Mucosa of descending colon (tissue), 3 donors: Measurements from ENCODE around the gene IL36B. TPM values are rescaled to one million over a fixed set of nuclear protein-coding genes. Genes with fewer than 3 reads are reported as not detected.

Source experiments
- ATAC-seq: fragments of 200-7000 bp; cut with Tn5 transposase; one replicate; pipeline ENCODE4 v1.9.1; 2020; ENCODE audit warnings: mild to moderate bottlenecking, moderate library complexity
- DNase-seq, 3 donors: peaks; one replicate each; pipeline ENCODE4 v3.0.0-alpha.2; 2020
- H3K36me3 ChIP-seq: fragments of 200-600 bp; one replicate; pipeline ENCODE4 v1.8.0; 2021; ENCODE audit warnings: low read depth, mild to moderate bottlenecking
- H3K4me1 ChIP-seq: fragments of 200-600 bp; one replicate; pipeline ENCODE4 v1.8.0; 2021; ENCODE audit warnings: low read depth, mild to moderate bottlenecking
- H3K4me3 ChIP-seq: fragments of 200-600 bp; one replicate; pipeline ENCODE4 v1.8.0; 2021; ENCODE audit warnings: mild to moderate bottlenecking
- H3K9me3 ChIP-seq: fragments of 200-600 bp; one replicate; pipeline ENCODE4 v1.8.0; 2021; ENCODE audit warnings: mild to moderate bottlenecking
- CTCF ChIP-seq: fragments of 200-600 bp; IDR thresholded peaks from one replicate; pipeline ENCODE4 v1.8.0; 2022; ENCODE audit warnings: antibody characterized with exemption, mild to moderate bottlenecking
- intact Hi-C, 2 donors: fragments of 100-400 bp; cut with DNase I in 1 of 2; cut with micrococcal nuclease in 1 of 2; formaldehyde crosslinking; loops; one replicate each; pipeline versions ENCODE4 v1.11.0 to v1.11.1; 2022; cut with DNase I, micrococcal nuclease
- total RNA-seq, 3 donors: library from RNA; stranded (reverse); fragmentation: NEBNext Ultra II Directional in 2 of 3; extraction: Animal tissue kit (Norgen Biotek cat#: 25700) in 2 of 3; gene quantifications; one replicate each; pipeline versions ENCODE4 v1.2.1 to v1.2.4, GENCODE V29; 2021 to 2023
- donor health status: DM: no; HTN: no; CAD: no; lungs with moderate emphysema.
- donor health status: DM: no; HTN: no; CAD: no.
- donor health status: DM: no; HTN: yes; CAD: no.

Gene IL36B
- total RNA-seq, 3 donors from 2014 or later, result not detected

GRCh38 chr2:113058411-113058994, 5.8 kb upstream of the IL36B start:
- ATAC-seq (no peak), DNase-seq (no peak)
- Histone ChIP-seq H3K9me3 (no peaks in the 10 kb centered on the region), H3K4me3 (no peak overlapping the region), H3K36me3 (no peaks in the 10 kb centered on the region), H3K4me1 (peaks cover 4% of the 10 kb centered on the region)
- TF ChIP-seq CTCF, result no peak
- intact Hi-C loops, result no loop called here

GRCh38 chr2:113057117-113057516, 4.5 kb upstream of the IL36B start:
- DNase-seq (no peak), ATAC-seq (no peak)
- TF ChIP-seq CTCF, result no peak
- Histone ChIP-seq H3K36me3 (no peaks in the 10 kb centered on the region), H3K4me1 (peaks cover 4% of the 10 kb centered on the region), H3K9me3 (no peaks in the 10 kb centered on the region), H3K4me3 (no peak overlapping the region)
- intact Hi-C loops, result no loop called here

GRCh38 chr2:113056521-113056920, 3.9 kb upstream of the IL36B start:
- H3K4me3 ChIP-seq, result no peak overlapping the region
- DNase-seq (no peak), ATAC-seq (no peak)
- H3K4me1 ChIP-seq, result peaks cover 4% of the 10 kb centered on the region
- no peaks in the 10 kb centered on the region for H3K36me3 ChIP-seq
- TF ChIP-seq CTCF, result no peak
- no peaks in the 10 kb centered on the region for H3K9me3 ChIP-seq
- intact Hi-C loops, result no loop called here

- no peak overlapping the region for H3K4me3 ChIP-seq
- intact Hi-C loops, result no loop called here
- H3K36me3 ChIP-seq, result no peaks in the 10 kb centered on the region
- ATAC-seq, result no peak
- DNase-seq, result no peak
- H3K4me1 ChIP-seq, result peaks cover 4% of the 10 kb centered on the region
- no peaks in the 10 kb centered on the region for H3K9me3 ChIP-seq
- no peak for TF ChIP-seq CTCF
These were observed 1.4 kb upstream of the IL36B start for GRCh38 chr2:113054066-113054465.

- no peak for DNase-seq
- Histone ChIP-seq H3K4me1 (peaks cover 4% of the 10 kb centered on the region), H3K4me3 (no peak overlapping the region), H3K9me3 (no peaks in the 10 kb centered on the region), H3K36me3 (no peaks in the 10 kb centered on the region)
- TF ChIP-seq CTCF, result no peak
- intact Hi-C loops, result no loop called here
- ATAC-seq, result no peak
These were observed 999 bp upstream of the IL36B start for GRCh38 chr2:113053666-113054065.
